Transverse colon (tissue), 4 donors: ENCODE measurements around the gene HRAS. TPM values are rescaled to one million over a fixed set of nuclear protein-coding genes. Genes with fewer than 3 reads are reported as not detected.
A peak's percentile ranks its signal among the peaks of the same experiment; 100 is the strongest.

Experiments used
- DNase-seq: peaks from one replicate; pipeline ENCODE4 v3.0.0-alpha.2; 2019
- H3K27ac ChIP-seq, 4 donors: fragments of 200-600 bp; sonication (generic); 2 replicates each; pipeline ENCODE4 v1.5.1; 2016 to 2018; ENCODE audit warnings: inconsistent platforms in 4 of 4
- H3K27me3 ChIP-seq: fragments of 200-600 bp; sonication (generic); 2 replicates; pipeline ENCODE4 v1.5.1; 2017; ENCODE audit warnings: inconsistent platforms
- H3K36me3 ChIP-seq, 4 donors: fragments of 200-600 bp; sonication (generic); 2 replicates each; pipeline ENCODE4 v1.5.1; 2017 to 2019; ENCODE audit warnings: inconsistent platforms in 4 of 4
- H3K4me1 ChIP-seq, 4 donors: fragments of 200-600 bp; sonication (generic); 2 replicates each; pipeline ENCODE4 v1.5.1; 2017 to 2020; ENCODE audit warnings: inconsistent platforms in 4 of 4
- H3K4me3 ChIP-seq, 4 donors: fragments of 200-600 bp; sonication (generic); 1 replicate in 1 of 4; 2 replicates in 3 of 4; pipeline versions ENCODE4 v1.5.1 to v1.6.1; 2017 to 2019; ENCODE audit warnings: inconsistent platforms in 4 of 4
- H3K9me3 ChIP-seq, 2 donors: fragments of 200-600 bp; sonication (generic); 2 replicates each; pipeline ENCODE4 v1.5.1; 2017 to 2019; ENCODE audit warnings: inconsistent platforms in 2 of 2
- CTCF ChIP-seq, 5 experiments: fragments of 200-600 bp in 3 of 5; fragments of 450-650 bp in 2 of 5; sonication (generic) in 3 of 5; IDR thresholded peaks; 1 replicate in 2 of 5; 2 replicates in 3 of 5; pipeline ENCODE4 v1.5.1; 2016 to 2017; ENCODE audit warnings: antibody characterized with exemption in 5 of 5, inconsistent platforms in 3 of 5, mild to moderate bottlenecking in 2 of 5, moderate library complexity in 1 of 5
- EP300 ChIP-seq: sonication (generic); formaldehyde crosslinking; IDR thresholded peaks from one replicate; pipeline ENCODE4 v1.6.1; 2017; ENCODE audit warnings: antibody characterized with exemption, low read depth
- POLR2A ChIP-seq: fragments of 450-650 bp; IDR thresholded peaks from one replicate; pipeline ENCODE4 v1.6.1; 2016; ENCODE audit warnings: antibody characterized with exemption, mild to moderate bottlenecking, moderate library complexity
- POLR2AphosphoS5 ChIP-seq, 3 donors: sonication (generic); formaldehyde crosslinking; IDR thresholded peaks; one replicate each; pipeline ENCODE4 v1.6.1; 2016; ENCODE audit warnings: antibody characterized with exemption in 3 of 3
- WGBS, 2 donors: methylation state at CpG; one replicate each; pipeline ENCODE4 v1.1.5; 2018; ENCODE audit warnings: low coverage in 1 of 2; 5-methylcytosine and 5-hydroxymethylcytosine counted together
- in situ Hi-C, 4 donors: fragments of 200-750 bp; cut with MboI; loops; one replicate each; pipeline versions ENCODE4 v1.15.0 to v1.15.1; 2017; ENCODE audit warnings: low sequenced_read_pairs in 3 of 4, low pct_ligation_motif_present in 1 of 4, low pct_unique_long_range_greater_than_20kb in 1 of 4
- intact Hi-C: fragments of 100-400 bp; cut with DNase I; formaldehyde crosslinking; loops from one replicate; pipeline ENCODE4 v1.15.1; 2023; ENCODE audit warnings: low total_unique reads
- total RNA-seq, 4 donors: library from RNA; depleted of rRNA; stranded (reverse); fragments of >200 nt; gene quantifications; one replicate each; pipeline ENCODE4 v1.1.0, GENCODE V29; 2016

Gene HRAS
- total RNA-seq, 4 donors from 2014 or later: 31.0 to 57.1 (median 33.9) TPM

GRCh38 chr11:488992-489391 is 46.4 kb downstream of the HRAS start:
- no peaks in the 10 kb centered on the region for H3K9me3 ChIP-seq
- H3K27me3 ChIP-seq: no peaks in the 10 kb centered on the region
- H3K36me3 ChIP-seq: no peaks in the 10 kb centered on the region
- intact Hi-C loops (no loop called here), in situ Hi-C loops (no loop called here)
- TF ChIP-seq EP300 (no peak), CTCF (IDR thresholded peaks at IDR 0.05) (no peak), POLR2AphosphoS5 (IDR thresholded peaks at IDR 0.05) (peak in 1 of 3 donors; percentile 21)
- WGBS, 2 donors: 80% methylated on average over 19 of the region's 19 CpGs; no CpG with 5 or more reads in 1 of the 2 donors
- DNase-seq: peak; percentile 46
- peak overlapping the region in 1 of 4 donors; percentile 14 for H3K27ac ChIP-seq
- peaks cover 0 to 5% (median 4%) of the 10 kb centered on the region in 4 donors for H3K4me1 ChIP-seq
- H3K4me3 ChIP-seq: no peak overlapping the region

GRCh38 chr11:488579-488978 is 46.8 kb downstream of the HRAS start:
- intact Hi-C loops: no loop called here
- Histone ChIP-seq H3K27ac (peak overlapping the region in 1 of 4 donors; percentile 14), H3K27me3 (no peaks in the 10 kb centered on the region), H3K4me3 (no peak overlapping the region), H3K9me3 (no peaks in the 10 kb centered on the region), H3K4me1 (peaks cover 0 to 5% (median 4%) of the 10 kb centered on the region in 4 donors), H3K36me3 (no peaks in the 10 kb centered on the region)
- TF ChIP-seq POLR2A (no peak), EP300 (no peak), POLR2AphosphoS5 (IDR thresholded peaks at IDR 0.05) (no peak), CTCF (IDR thresholded peaks at IDR 0.05) (no peak)
- in situ Hi-C loops: no loop called here
- WGBS, 2 donors: 95% methylated on average over 13 of the region's 19 CpGs; no CpG with 5 or more reads in 1 of the 2 donors
- DNase-seq: no peak

- H3K36me3 ChIP-seq: no peaks in the 10 kb centered on the region
- WGBS, 2 donors: 79% methylated on average over 23 of the region's 25 CpGs; no CpG with 5 or more reads in 1 of the 2 donors
- no peak for DNase-seq
- in situ Hi-C loops: no loop called here
- no peaks in the 10 kb centered on the region for H3K27me3 ChIP-seq
- no peak for TF ChIP-seq EP300
- TF ChIP-seq POLR2AphosphoS5 (IDR thresholded peaks at IDR 0.05): no peak
- TF ChIP-seq CTCF (IDR thresholded peaks at IDR 0.05): no peak
- no peak for TF ChIP-seq POLR2A
- no peak overlapping the region for H3K27ac ChIP-seq
- intact Hi-C loops: no loop called here
- H3K9me3 ChIP-seq: no peaks in the 10 kb centered on the region
- peaks cover 0 to 5% (median 4%) of the 10 kb centered on the region in 4 donors for H3K4me1 ChIP-seq
- H3K4me3 ChIP-seq: no peak overlapping the region
Measured at GRCh38 chr11:488062-488461, 47.3 kb downstream of the HRAS start.

GRCh38 chr11:487571-488021 is 47.8 kb downstream of the HRAS start:
- TF ChIP-seq EP300 (no peak), POLR2AphosphoS5 (IDR thresholded peaks at IDR 0.05) (no peak), CTCF (IDR thresholded peaks at IDR 0.05) (no peak), POLR2A (no peak)
- Histone ChIP-seq H3K9me3 (no peaks in the 10 kb centered on the region), H3K4me3 (no peak overlapping the region), H3K36me3 (no peaks in the 10 kb centered on the region), H3K4me1 (peaks cover 0 to 5% (median 4%) of the 10 kb centered on the region in 4 donors), H3K27ac (no peak overlapping the region), H3K27me3 (no peaks in the 10 kb centered on the region)
- DNase-seq: no peak
- intact Hi-C loops (no loop called here), in situ Hi-C loops (no loop called here)
- 95% methylated on average over 19 of the region's 22 CpGs; no CpG with 5 or more reads in 1 of the 2 donors for WGBS, 2 donors
